ENCODE data around the gene PRELP.

GRCh38 chr1:203442821-203443220, 32.8 kb upstream of the PRELP start:
- TF ChIP-seq REST (IDR thresholded peaks at IDR 0.05; ENCODE audit: low read depth), result no peak
- TF ChIP-seq CREB1 (IDR thresholded peaks at IDR 0.05; ENCODE audit: low read depth), result no peak
- no peak for TF ChIP-seq FOXM1 (IDR thresholded peaks at IDR 0.05; ENCODE audit: borderline replicate concordance, low read depth)
- TF ChIP-seq TEAD4 (IDR thresholded peaks at IDR 0.05), result no peak
- no peak for TF ChIP-seq ZBTB7A (IDR thresholded peaks at IDR 0.05; ENCODE audit: low read depth)
- TF ChIP-seq TAF1 (IDR thresholded peaks at IDR 0.05; ENCODE audit: low read depth), result no peak
- no peak for TF ChIP-seq YY1 (IDR thresholded peaks at IDR 0.05; ENCODE audit: low read depth)
- TF ChIP-seq EGR1 (IDR thresholded peaks at IDR 0.05), result no peak
- TF ChIP-seq NFIC (IDR thresholded peaks at IDR 0.05), result no peak
- TF ChIP-seq RAD21 (IDR thresholded peaks at IDR 0.05; ENCODE audit: low read depth), result no peak
- TF ChIP-seq TCF12 (IDR thresholded peaks at IDR 0.05; ENCODE audit: low read depth), result no peak

Data from Ishikawa (cell line).